Stimulated activated CD8-positive, alpha-beta memory T cell treated with anti-CD3 and anti-CD28 coated beads, Interleukin-15, amount 100 ng/mL, for 4 hours (primary cell): ENCODE data around the gene DNASE2.

Experiments
- DNase-seq, 2 donors: peaks; one replicate each; pipeline ENCODE4 v3.0.0-alpha.2; 2020; ENCODE audit warnings: low read depth in 2 of 2

Gene DNASE2

GRCh38 chr19:12886969-12887747 is 5.9 kb upstream of the DNASE2 start, which contains the start of gene KLF1:
Gene KLF1 (minus strand): TSS chr19:12887201. CDS start chr19:12887140, 61 bp downstream.
- DNase-seq, result no peak

- no peak for DNase-seq
These were observed 5.4 kb upstream of the DNASE2 start for GRCh38 chr19:12886651-12886968.

GRCh38 chr19:12885749-12886650 is 4.8 kb upstream of the DNASE2 start:
- DNase-seq, result no peak

- peak; percentile 66 to 79 for DNase-seq
These were observed 3.9 kb upstream of the DNASE2 start for GRCh38 chr19:12884926-12885748.

GRCh38 chr19:12884627-12884925 is 3.3 kb upstream of the DNASE2 start:
- no peak for DNase-seq

- no peak for DNase-seq
These were observed 3.0 kb upstream of the DNASE2 start for GRCh38 chr19:12884202-12884601.

- DNase-seq, result no peak
These were observed 1.3 kb upstream of the DNASE2 start for GRCh38 chr19:12882589-12882988.

GRCh38 chr19:12880551-12881171 is 588 bp downstream of the DNASE2 start:
- DNase-seq, result no peak

GRCh38 chr19:12875086-12875485 is 6.2 kb downstream of the DNASE2 start:
- no peak for DNase-seq

- no peak for DNase-seq
These were observed 7.1 kb downstream of the DNASE2 start for GRCh38 chr19:12873891-12874745.

GRCh38 chr19:12872941-12873890 is 8.0 kb downstream of the DNASE2 start:
- no peak for DNase-seq

GRCh38 chr19:12872255-12872654 is 9.0 kb downstream of the DNASE2 start:
- no peak for DNase-seq

GRCh38 chr19:12871681-12872080 is 9.6 kb downstream of the DNASE2 start:
- no peak for DNase-seq

GRCh38 chr19:12868540-12869112 is 12.6 kb downstream of the DNASE2 start:
- DNase-seq, result no peak

- peak in 1 of 2 donors; percentile 39 for DNase-seq
These were observed 13.8 kb downstream of the DNASE2 start for GRCh38 chr19:12867120-12868099.

GRCh38 chr19:12866416-12867119 is 14.7 kb downstream of the DNASE2 start:
- no peak for DNase-seq

GRCh38 chr19:12865746-12866415 is 15.4 kb downstream of the DNASE2 start:
- DNase-seq, result no peak
